Small intestine (tissue), 7 donors: ENCODE results near the gene MAMDC2. TPM values are rescaled to one million over a fixed set of nuclear protein-coding genes. Genes with fewer than 3 reads are reported as not detected.

Experiments used
- DNase-seq, 2 donors: peaks; one replicate each; pipeline versions ENCODE4 v3.0.0 to v3.0.0-alpha.2; 2013
- FAIRE-seq: peaks from 2 replicates; lab custom pipeline; 2012; peaks lifted over from hg19 to GRCh38; lab: Jason Lieb, UNC
- H3K27ac ChIP-seq, 3 donors: one replicate each; pipeline ENCODE4 v1.5.1; 2013; ENCODE audit warnings: low read length in 2 of 3, mild to moderate bottlenecking in 2 of 3, control low read depth in 1 of 3, inconsistent platforms in 1 of 3, low read depth in 1 of 3, moderate library complexity in 1 of 3
- H3K27me3 ChIP-seq, 3 donors: one replicate each; pipeline ENCODE4 v1.6.1; 2013; ENCODE audit warnings: low read length in 3 of 3, inconsistent platforms in 1 of 3; ENCODE audit not compliant: control insufficient read depth in 3 of 3, insufficient read depth in 3 of 3
- H3K36me3 ChIP-seq, 3 donors: one replicate each; pipeline ENCODE4 v1.6.1; 2013; ENCODE audit warnings: low read length in 3 of 3, inconsistent platforms in 1 of 3, low read depth in 1 of 3, mild to moderate bottlenecking in 1 of 3, moderate library complexity in 1 of 3; ENCODE audit not compliant: control insufficient read depth in 3 of 3, insufficient read depth in 2 of 3
- H3K4me1 ChIP-seq, 3 donors: one replicate each; pipeline ENCODE4 v1.6.1; 2013; ENCODE audit warnings: low read length in 2 of 3, inconsistent platforms in 1 of 3, low read depth in 1 of 3, mild to moderate bottlenecking in 1 of 3, moderate library complexity in 1 of 3; ENCODE audit not compliant: control insufficient read depth in 3 of 3, insufficient read depth in 2 of 3
- H3K4me3 ChIP-seq, 3 donors: one replicate each; pipeline ENCODE4 v1.5.1; 2013; ENCODE audit warnings: low read length in 3 of 3, control low read depth in 1 of 3, inconsistent platforms in 1 of 3, low read depth in 1 of 3, mild to moderate bottlenecking in 1 of 3, moderate library complexity in 1 of 3
- H3K9me3 ChIP-seq, 2 donors: one replicate each; pipeline ENCODE4 v1.6.1; 2013; ENCODE audit warnings: low read depth in 1 of 2, low read length in 1 of 2; ENCODE audit not compliant: control insufficient read depth in 2 of 2, insufficient read depth in 1 of 2
- WGBS, 3 donors: extraction: QIAGEN DNeasy Blood & Tissue Kit; methylation state at CpG; one replicate each; pipeline ENCODE4 v1.1.7; 2013; 5-methylcytosine and 5-hydroxymethylcytosine counted together
- polyA plus RNA-seq, 4 donors: library from polyadenylated mRNA; stranded (reverse) in 3 of 4; unstranded in 1 of 4; fragments of 200-250 nt in 3 of 4; fragments of 120-200 nt in 1 of 4; gene quantifications; one replicate each; pipeline versions ENCODE4 v1.2.1 to v1.2.3, GENCODE V29; 2013
- donor health status: healthy with polysubstance abuse.
- donor health status: control.
- donor health status: control.
- donor health status: Bipolar disorder and iron deficiency.
- donor health status: healthy.

Gene MAMDC2
- polyA plus RNA-seq, 4 donors = 1.1 to 13.0 (median 1.6) TPM; not detected in 1

DNA sequence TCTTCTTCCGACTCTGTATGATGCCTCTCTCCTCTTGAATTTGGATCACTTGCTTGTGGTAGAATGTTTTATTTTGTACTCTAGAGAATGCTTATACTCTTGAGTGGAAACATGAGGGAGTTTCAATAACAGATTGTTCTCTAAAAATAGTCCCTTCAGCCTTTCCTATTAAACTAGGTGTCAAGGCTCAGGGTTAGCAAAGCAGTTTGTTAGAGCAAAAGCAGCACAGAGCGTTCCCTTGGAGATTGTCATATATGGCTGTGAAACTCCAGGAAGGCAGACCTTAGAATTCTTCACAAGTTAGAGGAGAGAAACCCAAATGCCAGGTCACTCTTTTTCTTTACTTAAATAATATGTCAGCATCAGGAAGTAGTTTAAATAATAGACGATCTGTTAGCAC lies 33.0 kb downstream of the MAMDC2 start:
- no peak overlapping the region for H3K27ac ChIP-seq
- FAIRE-seq (no peak), DNase-seq (no peak)
- H3K4me3 ChIP-seq = no peak overlapping the region
- peaks cover 0 to 4% (median 0%) of the 10 kb centered on the region in 3 donors for H3K27me3 ChIP-seq
- 59 to 75% (median 65%) methylated on average over 3 of the region's 3 CpGs for WGBS, 3 donors
- no peaks in the 10 kb centered on the region for H3K36me3 ChIP-seq
- peaks cover 0 to 3% (median 0%) of the 10 kb centered on the region in 3 donors for H3K4me1 ChIP-seq
- H3K9me3 ChIP-seq = no peaks in the 10 kb centered on the region

- peaks cover 0 to 3% (median 0%) of the 10 kb centered on the region in 3 donors for H3K4me1 ChIP-seq
- no peak for FAIRE-seq
Measured at GRCh38 chr9:70079417-70080037, 35.9 kb downstream of the MAMDC2 start.

DNA sequence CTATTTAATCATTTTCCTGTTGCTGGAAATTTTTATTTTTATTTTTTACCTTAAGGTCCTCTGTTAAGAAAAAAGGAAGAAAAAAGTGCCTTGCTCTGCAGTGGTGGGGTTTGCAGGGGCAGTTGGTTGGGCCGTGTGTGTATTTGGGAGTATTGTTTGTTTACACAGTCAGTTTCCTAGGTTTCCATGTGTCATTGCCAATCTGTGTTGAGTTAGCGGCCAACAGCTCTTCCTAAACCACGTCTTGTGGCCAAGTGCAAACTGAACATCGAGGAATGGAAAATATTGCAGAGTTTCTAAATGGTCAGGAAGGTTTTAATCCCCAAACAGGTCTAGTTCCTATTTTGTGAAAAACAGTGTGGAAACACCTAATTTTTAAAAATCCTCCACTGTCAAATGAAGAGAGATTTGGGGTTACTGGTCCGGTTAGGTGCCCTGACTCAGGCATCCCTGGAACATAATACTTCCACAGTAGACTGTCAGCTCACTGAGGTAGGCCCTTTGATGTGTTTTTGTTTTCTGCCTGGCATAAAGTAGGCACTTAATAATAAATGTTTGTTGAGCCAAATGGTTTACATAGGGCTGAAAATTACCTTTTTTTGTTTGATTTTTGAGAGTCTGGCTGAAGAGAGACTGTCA lies 37.0 kb downstream of the MAMDC2 start:
- no peak for DNase-seq
- FAIRE-seq = no peak

More at GRCh38 chr9:70079417-70080037, 35.9 kb downstream of the MAMDC2 start:
- no peaks in the 10 kb centered on the region for H3K36me3 ChIP-seq
- H3K9me3 ChIP-seq = no peaks in the 10 kb centered on the region
- H3K4me3 ChIP-seq = no peak overlapping the region
- WGBS, 3 donors = 16 to 48% (median 19%) methylated on average over 2 of the region's 2 CpGs
- H3K27ac ChIP-seq = peak overlapping the region in 1 of 3 donors; percentile 73
- no peak for DNase-seq
- no peaks in the 10 kb centered on the region for H3K27me3 ChIP-seq

GRCh38 chr9:70081120-70081495 lies 37.5 kb downstream of the MAMDC2 start:
- FAIRE-seq (no peak), DNase-seq (no peak)
- H3K27ac ChIP-seq = peak overlapping the region in 1 of 3 donors; percentile 71
- H3K36me3 ChIP-seq = no peaks in the 10 kb centered on the region
- peaks cover 0 to 3% (median 0%) of the 10 kb centered on the region in 3 donors for H3K4me1 ChIP-seq
- no peak overlapping the region for H3K4me3 ChIP-seq
- no peaks in the 10 kb centered on the region for H3K9me3 ChIP-seq
- WGBS, 3 donors = 8 to 25% (median 22%) methylated on average over 1 of the region's 1 CpG
- no peaks in the 10 kb centered on the region for H3K27me3 ChIP-seq

More for the DNA sequence above, 37.0 kb downstream of the MAMDC2 start:
- no peak overlapping the region for H3K4me3 ChIP-seq
- no peaks in the 10 kb centered on the region for H3K27me3 ChIP-seq
- WGBS, 3 donors = 20 to 29% (median 21%) methylated on average over 5 of the region's 5 CpGs
- peak overlapping the region in 1 of 3 donors; percentile 71 for H3K27ac ChIP-seq
- H3K9me3 ChIP-seq = no peaks in the 10 kb centered on the region
- peaks cover 0 to 3% (median 0%) of the 10 kb centered on the region in 3 donors for H3K4me1 ChIP-seq
- H3K36me3 ChIP-seq = no peaks in the 10 kb centered on the region

DNA sequence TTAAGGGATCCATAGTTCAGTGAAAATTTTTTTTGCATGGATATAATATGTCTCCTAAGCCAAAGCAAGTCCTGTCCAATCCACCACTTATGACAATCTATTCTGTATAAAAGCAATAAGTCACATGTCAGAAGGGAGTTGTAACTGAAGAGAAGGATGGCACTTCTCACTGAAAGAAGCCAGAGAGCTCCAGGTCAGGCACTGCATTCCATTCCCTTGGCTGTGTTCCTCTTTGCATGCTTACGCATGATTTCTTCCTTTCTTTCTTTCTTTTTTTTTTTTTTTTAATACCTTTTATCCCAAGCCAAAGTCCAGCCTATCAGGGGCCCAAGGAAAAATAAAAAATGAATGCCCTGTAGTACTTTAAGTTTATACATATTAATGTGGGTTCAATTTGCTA lies 39.8 kb downstream of the MAMDC2 start:
- no peaks in the 10 kb centered on the region for H3K9me3 ChIP-seq
- FAIRE-seq (no peak), DNase-seq (no peak)
- H3K36me3 ChIP-seq = no peaks in the 10 kb centered on the region
- no peaks in the 10 kb centered on the region for H3K4me1 ChIP-seq
- no peaks in the 10 kb centered on the region for H3K27me3 ChIP-seq
- no peak overlapping the region for H3K27ac ChIP-seq
- 54 to 71% (median 63%) methylated on average over 1 of the region's 1 CpG for WGBS, 3 donors
- no peak overlapping the region for H3K4me3 ChIP-seq

DNA sequence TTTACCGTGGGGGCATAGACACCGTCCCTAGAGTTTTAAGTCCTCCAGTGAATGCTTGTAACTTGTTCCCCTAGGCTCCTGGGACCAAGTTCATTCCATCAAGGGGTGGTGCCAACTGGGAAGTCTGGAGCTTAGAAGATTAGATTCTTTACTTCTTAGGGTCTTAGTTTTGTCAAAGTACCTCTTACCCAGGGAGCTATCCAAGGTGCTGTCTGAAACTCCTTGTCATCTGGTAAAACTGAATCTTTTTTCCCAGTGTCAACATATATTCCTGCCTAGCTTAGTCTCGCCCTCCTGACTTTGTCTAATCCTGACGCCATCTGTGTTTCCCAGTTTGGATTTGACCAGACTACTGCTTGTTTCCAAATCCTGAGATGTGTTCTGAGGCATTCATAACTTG lies 41.6 kb downstream of the MAMDC2 start:
- FAIRE-seq (no peak), DNase-seq (no peak)
- WGBS, 3 donors = 64 to 75% (median 65%) methylated on average over 4 of the region's 4 CpGs
- H3K9me3 ChIP-seq = no peaks in the 10 kb centered on the region
- H3K4me1 ChIP-seq = no peaks in the 10 kb centered on the region
- no peak overlapping the region for H3K4me3 ChIP-seq
- H3K27ac ChIP-seq = no peak overlapping the region
- H3K27me3 ChIP-seq = no peaks in the 10 kb centered on the region
- no peaks in the 10 kb centered on the region for H3K36me3 ChIP-seq

DNA sequence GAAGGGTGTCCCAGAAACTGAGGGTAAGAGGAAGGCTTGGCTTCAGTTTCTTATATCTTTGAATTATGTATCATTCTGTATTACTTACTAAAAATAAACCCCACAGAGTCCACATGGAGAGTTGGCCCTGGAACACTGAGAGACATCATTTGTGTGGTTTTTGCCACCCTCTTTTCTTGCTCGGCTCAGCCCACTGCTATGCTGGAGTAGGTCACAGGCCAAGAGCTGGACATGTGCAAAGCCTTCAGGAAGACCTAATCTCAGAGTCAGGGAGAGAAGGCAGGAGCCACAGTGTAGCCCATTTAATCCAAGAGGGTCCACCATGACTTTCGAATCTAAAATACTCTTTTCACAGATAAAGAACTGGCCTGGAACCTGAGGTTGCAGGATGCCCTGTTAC lies 47.5 kb downstream of the MAMDC2 start:
- Histone ChIP-seq H3K4me3 (no peak overlapping the region), H3K27me3 (no peaks in the 10 kb centered on the region), H3K27ac (peak overlapping the region in 1 of 3 donors; percentile 26), H3K36me3 (no peaks in the 10 kb centered on the region), H3K9me3 (no peaks in the 10 kb centered on the region), H3K4me1 (no peaks in the 10 kb centered on the region)
- no peak for FAIRE-seq
- 76 to 88% (median 83%) methylated on average over 2 of the region's 2 CpGs for WGBS, 3 donors
- no peak for DNase-seq

DNA sequence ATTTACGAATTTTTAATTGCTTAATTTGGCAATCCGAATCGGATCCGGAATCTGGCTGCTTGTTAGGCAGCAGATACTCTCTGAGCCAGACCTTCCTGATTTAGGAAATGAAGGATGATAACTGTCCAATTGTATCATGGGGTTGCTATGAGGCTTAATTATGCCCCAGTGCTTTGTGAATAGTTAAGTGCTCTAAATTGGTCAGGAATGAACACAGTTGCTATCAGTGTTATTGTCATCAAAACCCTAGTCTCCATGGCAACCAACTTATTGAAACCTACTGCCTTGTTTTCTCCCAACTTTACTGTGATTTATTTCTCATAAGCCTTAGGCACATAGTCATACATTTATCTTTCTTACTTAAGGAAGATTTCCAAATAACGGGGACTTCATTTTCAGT lies 47.9 kb downstream of the MAMDC2 start:
- no peak overlapping the region for H3K27ac ChIP-seq
- DNase-seq = no peak
- H3K4me3 ChIP-seq = no peak overlapping the region
- H3K36me3 ChIP-seq = no peaks in the 10 kb centered on the region
- no peaks in the 10 kb centered on the region for H3K4me1 ChIP-seq
- 68 to 73% (median 70%) methylated on average over 5 of the region's 5 CpGs for WGBS, 3 donors
- H3K9me3 ChIP-seq = no peaks in the 10 kb centered on the region
- H3K27me3 ChIP-seq = no peaks in the 10 kb centered on the region
- no peak for FAIRE-seq
